ENCODE measurements around the gene ADGRL1.
"Not testable (repeated sequence)": the region's sequence is repeated elsewhere in the genome, so short reads cannot be mapped to it uniquely, and the experiment has no call there.

DNA sequence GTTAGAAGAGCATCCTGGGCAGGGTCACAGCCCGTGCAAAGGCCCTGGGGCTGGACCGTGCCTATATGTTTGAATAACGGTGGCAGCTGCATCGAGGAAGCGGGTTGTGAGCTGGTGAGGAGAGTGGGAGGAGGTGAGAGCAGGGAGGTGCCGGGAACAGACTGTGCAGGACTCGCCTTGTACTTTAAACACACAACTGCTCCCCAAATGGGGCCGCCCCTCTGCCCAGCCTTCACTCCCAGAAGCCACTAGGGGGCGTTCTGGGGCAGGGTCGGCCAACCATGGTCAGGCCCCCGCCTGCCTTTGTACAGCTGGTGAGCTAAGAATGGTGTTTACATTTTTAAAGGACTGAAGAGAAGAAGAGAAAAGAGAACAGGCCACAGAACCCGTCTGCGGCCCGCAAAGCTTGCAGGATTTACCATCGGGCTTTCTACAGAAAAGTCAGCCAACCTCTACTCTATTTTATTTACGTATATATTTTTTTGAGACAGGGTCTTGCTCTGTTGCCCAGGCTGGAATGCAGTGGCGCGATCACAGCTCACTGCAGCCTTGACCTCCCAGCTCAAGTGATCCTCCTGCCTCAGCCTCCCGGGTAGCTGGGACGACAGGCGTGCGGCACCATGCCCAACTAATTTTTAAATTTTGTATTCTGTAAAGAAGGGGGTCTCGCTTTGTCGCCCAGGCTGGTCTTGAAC, 5.7 kb downstream of the ADGRL1 start:
- not testable (repeated sequence) for TF ChIP-seq YY1 (IDR thresholded peaks at IDR 0.05; ENCODE audit: low read depth, low read length); TBP (IDR thresholded peaks at IDR 0.05; ENCODE audit: low read depth, low read length); SP1 (IDR thresholded peaks at IDR 0.05; ENCODE audit: low read depth, low read length); EP300 (IDR thresholded peaks at IDR 0.05; ENCODE audit: borderline replicate concordance in 1 of 2, low read depth in 2 of 2, low read length in 2 of 2); TCF12 (IDR thresholded peaks at IDR 0.05; ENCODE audit: low read depth, low read length); EZH2 (IDR thresholded peaks at IDR 0.05; ENCODE audit: low read depth, low read length, severe bottlenecking); SRF (IDR thresholded peaks at IDR 0.05; ENCODE audit: low read depth, low read length)
- TF ChIP-seq, protein P1, sequence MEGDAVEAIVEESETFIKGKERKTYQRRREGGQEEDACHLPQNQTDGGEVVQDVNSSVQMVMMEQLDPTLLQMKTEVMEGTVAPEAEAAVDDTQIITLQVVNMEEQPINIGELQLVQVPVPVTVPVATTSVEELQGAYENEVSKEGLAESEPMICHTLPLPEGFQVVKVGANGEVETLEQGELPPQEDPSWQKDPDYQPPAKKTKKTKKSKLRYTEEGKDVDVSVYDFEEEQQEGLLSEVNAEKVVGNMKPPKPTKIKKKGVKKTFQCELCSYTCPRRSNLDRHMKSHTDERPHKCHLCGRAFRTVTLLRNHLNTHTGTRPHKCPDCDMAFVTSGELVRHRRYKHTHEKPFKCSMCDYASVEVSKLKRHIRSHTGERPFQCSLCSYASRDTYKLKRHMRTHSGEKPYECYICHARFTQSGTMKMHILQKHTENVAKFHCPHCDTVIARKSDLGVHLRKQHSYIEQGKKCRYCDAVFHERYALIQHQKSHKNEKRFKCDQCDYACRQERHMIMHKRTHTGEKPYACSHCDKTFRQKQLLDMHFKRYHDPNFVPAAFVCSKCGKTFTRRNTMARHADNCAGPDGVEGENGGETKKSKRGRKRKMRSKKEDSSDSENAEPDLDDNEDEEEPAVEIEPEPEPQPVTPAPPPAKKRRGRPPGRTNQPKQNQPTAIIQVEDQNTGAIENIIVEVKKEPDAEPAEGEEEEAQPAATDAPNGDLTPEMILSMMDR (IDR thresholded peaks at IDR 0.05; ENCODE audit: control extremely low read depth in 1 of 3, insufficient read depth in 1 of 3, low read depth in 1 of 3, low read length in 3 of 3) = peak; percentile 54 to 59 (median 57)
- TF ChIP-seq, protein P2, sequence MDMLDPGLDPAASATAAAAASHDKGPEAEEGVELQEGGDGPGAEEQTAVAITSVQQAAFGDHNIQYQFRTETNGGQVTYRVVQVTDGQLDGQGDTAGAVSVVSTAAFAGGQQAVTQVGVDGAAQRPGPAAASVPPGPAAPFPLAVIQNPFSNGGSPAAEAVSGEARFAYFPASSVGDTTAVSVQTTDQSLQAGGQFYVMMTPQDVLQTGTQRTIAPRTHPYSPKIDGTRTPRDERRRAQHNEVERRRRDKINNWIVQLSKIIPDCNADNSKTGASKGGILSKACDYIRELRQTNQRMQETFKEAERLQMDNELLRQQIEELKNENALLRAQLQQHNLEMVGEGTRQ (IDR thresholded peaks at IDR 0.05; ENCODE audit: low read length) = not testable (repeated sequence)
- TF ChIP-seq, protein P3, sequence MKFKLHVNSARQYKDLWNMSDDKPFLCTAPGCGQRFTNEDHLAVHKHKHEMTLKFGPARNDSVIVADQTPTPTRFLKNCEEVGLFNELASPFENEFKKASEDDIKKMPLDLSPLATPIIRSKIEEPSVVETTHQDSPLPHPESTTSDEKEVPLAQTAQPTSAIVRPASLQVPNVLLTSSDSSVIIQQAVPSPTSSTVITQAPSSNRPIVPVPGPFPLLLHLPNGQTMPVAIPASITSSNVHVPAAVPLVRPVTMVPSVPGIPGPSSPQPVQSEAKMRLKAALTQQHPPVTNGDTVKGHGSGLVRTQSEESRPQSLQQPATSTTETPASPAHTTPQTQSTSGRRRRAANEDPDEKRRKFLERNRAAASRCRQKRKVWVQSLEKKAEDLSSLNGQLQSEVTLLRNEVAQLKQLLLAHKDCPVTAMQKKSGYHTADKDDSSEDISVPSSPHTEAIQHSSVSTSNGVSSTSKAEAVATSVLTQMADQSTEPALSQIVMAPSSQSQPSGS (IDR thresholded peaks at IDR 0.05; ENCODE audit: low read length) = not testable (repeated sequence)
